Endothelial cell (in vitro differentiated cells): ENCODE measurements around the gene PLAC8L1. TPM values are rescaled to one million over a fixed set of nuclear protein-coding genes. Genes with fewer than 3 reads are reported as not detected.
"Not testable (repeated sequence)": the region's sequence is repeated elsewhere in the genome, so short reads cannot be mapped to it uniquely, and the experiment has no call there.

Experiments used
- DNase-seq: peaks from one replicate; pipeline ENCODE4 v3.0.0; 2021; ENCODE audit warnings: low spot score
- H3K27ac Mint-ChIP-seq: one replicate; pipeline ENCODE4 v1.8.0; 2021; ENCODE audit warnings: mixed read lengths, inconsistent platforms; ENCODE audit not compliant: unreplicated experiment
- H3K27me3 Mint-ChIP-seq: one replicate; pipeline ENCODE4 v1.8.0; 2021; ENCODE audit warnings: mild to moderate bottlenecking, moderate library complexity, mixed read lengths, inconsistent platforms; ENCODE audit not compliant: unreplicated experiment
- H3K36me3 Mint-ChIP-seq: one replicate; pipeline ENCODE4 v1.8.0; 2021; ENCODE audit warnings: mild to moderate bottlenecking, low read depth, mixed read lengths, inconsistent platforms; ENCODE audit not compliant: unreplicated experiment
- H3K4me1 Mint-ChIP-seq: one replicate; pipeline ENCODE4 v1.8.0; 2021; ENCODE audit warnings: mild to moderate bottlenecking, mixed read lengths, inconsistent platforms; ENCODE audit not compliant: unreplicated experiment
- H3K4me3 Mint-ChIP-seq: one replicate; pipeline ENCODE4 v1.8.0; 2021; ENCODE audit warnings: mild to moderate bottlenecking, mixed read lengths, inconsistent platforms; ENCODE audit not compliant: unreplicated experiment
- H3K9me3 Mint-ChIP-seq: one replicate; pipeline ENCODE4 v1.8.0; 2021; ENCODE audit warnings: mixed read lengths, inconsistent platforms; ENCODE audit not compliant: unreplicated experiment
- CTCF ChIP-seq: fragments of 200-600 bp; sonication (generic); IDR thresholded peaks from one replicate; pipeline ENCODE4 v1.5.0; 2021; ENCODE audit warnings: antibody characterized with exemption; ENCODE audit not compliant: unreplicated experiment
- total RNA-seq: library from RNA; stranded (reverse); fragmentation: NEBNext Ultra II Directional; extraction: Animal tissue kit (Norgen Biotek cat#: 25700); gene quantifications from one replicate; pipeline ENCODE4 v1.2.1, GENCODE V29; 2021; ENCODE audit not compliant: unreplicated experiment

PLAC8L1 gene
- total RNA-seq, 1 donor from 2014 or later: 0.80 TPM

DNA sequence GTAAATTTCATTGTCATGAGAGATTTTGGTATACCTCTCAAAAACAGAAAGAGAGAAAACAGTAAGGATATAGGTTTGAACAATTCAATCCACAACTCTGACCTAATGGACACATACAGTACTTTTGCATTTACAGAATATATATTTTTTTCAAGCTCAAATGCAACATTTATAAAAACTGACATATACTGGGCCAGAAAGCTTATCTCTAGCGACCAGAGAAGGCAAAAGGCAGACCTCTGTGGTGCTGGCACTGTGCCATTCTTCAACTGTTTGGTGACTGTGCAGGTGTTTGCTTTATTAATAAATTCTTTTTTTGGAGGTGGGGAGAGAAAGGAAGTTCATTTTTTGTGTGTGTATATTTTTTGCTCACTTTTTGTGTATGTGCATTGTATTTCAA, 6.0 kb upstream of the PLAC8L1 start:
- Mint-ChIP-seq H3K36me3 (no peaks in the 10 kb centered on the region), H3K27ac (no peak overlapping the region), H3K27me3 (no peaks in the 10 kb centered on the region), H3K4me3 (no peak overlapping the region), H3K4me1 (no peaks in the 10 kb centered on the region), H3K9me3 (no peaks in the 10 kb centered on the region)
- TF ChIP-seq CTCF: no peak
- no peak for DNase-seq

DNA sequence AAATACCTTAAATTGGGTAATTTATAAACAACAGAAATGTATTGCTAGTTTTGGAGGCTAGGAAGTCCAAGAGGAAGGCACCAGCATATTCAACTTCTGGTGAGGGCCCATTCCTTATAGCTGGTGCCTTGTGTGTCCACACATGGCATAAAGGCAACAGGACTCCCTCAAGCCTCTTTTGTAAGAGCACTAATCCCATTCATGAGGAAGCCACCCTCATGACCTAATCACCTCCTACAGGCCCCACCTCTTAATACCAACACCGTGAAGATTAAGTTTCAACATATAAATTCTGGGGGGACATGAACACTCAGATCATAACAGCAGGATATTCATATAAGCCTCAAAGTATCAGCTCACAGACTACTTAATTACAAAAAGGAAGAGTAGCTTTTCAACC, 4.0 kb upstream of the PLAC8L1 start:
- Mint-ChIP-seq H3K4me3 (no peak overlapping the region), H3K36me3 (no peaks in the 10 kb centered on the region)

GRCh38 chr5:146108870-146109269, 3.5 kb upstream of the PLAC8L1 start:
- not testable (repeated sequence) for H3K27ac Mint-ChIP-seq, H3K27me3 Mint-ChIP-seq, H3K36me3 Mint-ChIP-seq, H3K9me3 Mint-ChIP-seq, H3K4me3 Mint-ChIP-seq, DNase-seq, H3K4me1 Mint-ChIP-seq

More for the DNA sequence above, 4.0 kb upstream of the PLAC8L1 start:
- no peak for TF ChIP-seq CTCF
- H3K9me3 Mint-ChIP-seq: no peaks in the 10 kb centered on the region
- H3K27ac Mint-ChIP-seq: no peak overlapping the region
- no peak for DNase-seq
- no peaks in the 10 kb centered on the region for H3K4me1 Mint-ChIP-seq
- H3K27me3 Mint-ChIP-seq: no peaks in the 10 kb centered on the region

GRCh38 chr5:146107901-146108300, 2.5 kb upstream of the PLAC8L1 start:
- DNase-seq: no peak
- H3K27ac Mint-ChIP-seq: no peak overlapping the region
- no peak overlapping the region for H3K4me3 Mint-ChIP-seq
- no peak for TF ChIP-seq CTCF
- no peaks in the 10 kb centered on the region for H3K36me3 Mint-ChIP-seq
- no peaks in the 10 kb centered on the region for H3K27me3 Mint-ChIP-seq
- no peaks in the 10 kb centered on the region for H3K9me3 Mint-ChIP-seq
- no peaks in the 10 kb centered on the region for H3K4me1 Mint-ChIP-seq

- Mint-ChIP-seq H3K4me1 (no peaks in the 10 kb centered on the region), H3K9me3 (no peaks in the 10 kb centered on the region), H3K27ac (no peak overlapping the region), H3K4me3 (no peak overlapping the region), H3K27me3 (no peaks in the 10 kb centered on the region), H3K36me3 (no peaks in the 10 kb centered on the region)
- no peak for TF ChIP-seq CTCF
- no peak for DNase-seq
These were observed 1.8 kb downstream of the PLAC8L1 start for GRCh38 chr5:146103594-146103993.

DNA sequence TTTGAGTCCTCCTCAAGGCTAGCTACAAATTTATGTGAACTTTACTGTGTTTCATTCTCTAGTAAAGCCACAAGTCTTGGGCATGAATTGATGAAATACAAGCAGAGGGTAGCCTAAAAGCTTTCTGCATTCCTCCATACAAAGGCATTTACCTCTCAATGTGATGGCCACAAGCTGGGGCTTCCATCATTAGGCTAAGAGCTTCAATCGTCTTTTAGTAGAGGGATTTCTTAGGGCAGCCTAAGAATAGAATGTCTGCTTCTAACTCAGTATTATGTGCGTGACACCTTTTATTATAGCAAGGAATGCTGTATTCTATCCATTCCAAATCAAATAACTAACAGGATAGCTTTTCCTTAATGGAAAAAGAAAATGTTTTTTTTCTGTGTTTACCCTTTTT, 3.7 kb downstream of the PLAC8L1 start:
- H3K4me1 Mint-ChIP-seq: no peaks in the 10 kb centered on the region
- TF ChIP-seq CTCF: no peak
- DNase-seq: no peak
- H3K27me3 Mint-ChIP-seq: no peaks in the 10 kb centered on the region
- no peaks in the 10 kb centered on the region for H3K9me3 Mint-ChIP-seq
- H3K36me3 Mint-ChIP-seq: no peaks in the 10 kb centered on the region
- no peak overlapping the region for H3K27ac Mint-ChIP-seq
- no peak overlapping the region for H3K4me3 Mint-ChIP-seq
